Caco-2 (cell line): ENCODE measurements around the gene TMEM234. TPM values are rescaled to one million over a fixed set of nuclear protein-coding genes. Genes with fewer than 3 reads are reported as not detected.

Source experiments
- BruUV-seq: library from RNA; stranded (reverse); fragments of 400-500 nt; replicated peaks from 2 replicates; lab custom pipeline; 2021; lab: Mats Ljungman, UMichigan
- CTCF ChIA-PET: fragments of 300-600 bp; sonication (Branson Sonifier 250); formaldehyde crosslinking; loops from one replicate; lab custom pipeline; 2022; ENCODE audit warnings: antibody characterized with exemption; lab: Charles Lee
- POLR2A ChIA-PET: fragments of 300-600 bp; sonication (Branson Sonifier 250); formaldehyde crosslinking; loops from one replicate; lab custom pipeline; 2022; ENCODE audit warnings: antibody characterized with exemption; lab: Charles Lee
- DNase-seq, 2 experiments: peaks; one replicate each; pipeline versions ENCODE4 v3.0.0 to v3.0.0-alpha.2; 2020 to 2022
- H3K27me3 ChIP-seq: replicated peaks from 2 replicates; pipeline ENCODE4 v1.6.0; 2011; ENCODE audit warnings: low read length; ENCODE audit not compliant: control insufficient read depth, insufficient read depth
- H3K36me3 ChIP-seq: 2 replicates; pipeline ENCODE4 v1.5.1; 2011; ENCODE audit warnings: low read length; ENCODE audit not compliant: control insufficient read depth, insufficient read depth
- H3K4me1 ChIP-seq: fragments of 250-450 bp; sonication (Bioruptor Pico); 2 replicates; pipeline ENCODE4 v1.5.1; 2020; ENCODE audit warnings: mild to moderate bottlenecking
- H3K4me3 ChIP-seq: 2 replicates; pipeline ENCODE4 v1.5.1; 2011; ENCODE audit warnings: low read depth, mild to moderate bottlenecking, control low read depth, low read length
- H3K9me3 ChIP-seq: fragments of 250-450 bp; sonication (Bioruptor Pico); 2 replicates; pipeline ENCODE4 v1.5.1; 2020; ENCODE audit warnings: mild to moderate bottlenecking, moderate library complexity
- H3K27ac Mint-ChIP-seq: one replicate; pipeline ENCODE4 v1.8.0; 2022; ENCODE audit warnings: mixed read lengths; ENCODE audit not compliant: unreplicated experiment
- H3K27me3 Mint-ChIP-seq: one replicate; pipeline ENCODE4 v1.8.0; 2022; ENCODE audit warnings: mixed read lengths; ENCODE audit not compliant: insufficient read depth, unreplicated experiment
- H3K36me3 Mint-ChIP-seq: one replicate; pipeline ENCODE4 v1.8.0; 2022; ENCODE audit warnings: mild to moderate bottlenecking, mixed read lengths; ENCODE audit not compliant: insufficient read depth, unreplicated experiment
- H3K4me1 Mint-ChIP-seq: one replicate; pipeline ENCODE4 v1.8.0; 2022; ENCODE audit warnings: low read depth, mixed read lengths; ENCODE audit not compliant: unreplicated experiment
- H3K4me3 Mint-ChIP-seq: one replicate; pipeline ENCODE4 v1.8.0; 2022; ENCODE audit warnings: mild to moderate bottlenecking, moderate library complexity, mixed read lengths; ENCODE audit not compliant: unreplicated experiment
- H3K9me3 Mint-ChIP-seq: one replicate; pipeline ENCODE4 v1.8.0; 2022; ENCODE audit warnings: mixed read lengths; ENCODE audit not compliant: unreplicated experiment
- CTCF ChIP-seq, 2 experiments: fragments of 200-600 bp in 1 of 2; IDR thresholded peaks; 1 replicate in 1 of 2; 2 replicates in 1 of 2; pipeline versions ENCODE4 v1.5.1 to v1.8.0; 2011 to 2022; ENCODE audit warnings: antibody characterized with exemption in 1 of 2, control low read depth in 1 of 2, inconsistent platforms in 1 of 2, low read depth in 1 of 2, low read length in 1 of 2, mild to moderate bottlenecking in 1 of 2, moderate library complexity in 1 of 2; ENCODE audit not compliant: insufficient read depth in 1 of 2, severe bottlenecking in 1 of 2, unreplicated experiment in 1 of 2
- intact Hi-C: fragments of 100-400 bp; cut with micrococcal nuclease; formaldehyde crosslinking; loops from one replicate; pipeline ENCODE4 v1.10.0; 2022; ENCODE audit not compliant: unreplicated experiment
- total RNA-seq: library from RNA; stranded (reverse); gene quantifications from 2 replicates; pipeline ENCODE4 v1.2.3, GENCODE V29; 2022

Gene TMEM234
- total RNA-seq, 1 experiment from 2014 or later, result 11.5 TPM

- ChIA-PET CTCF (interaction anchor here (0.6 to 1.4 kb wide), 3 partner anchors 14 to 25 kb away, joined by 3 to 4 read pairs (median 3); no protein-coding TSS in a partner anchor), POLR2A (interaction anchor here (1.1 to 1.2 kb wide), 2 partner anchors 22 to 93 kb away, joined by 3 to 4 read pairs; partner anchors contain the start of genes KPNA6 and TXLNA)
- peak overlapping the region; percentile 64 for H3K27ac Mint-ChIP-seq
- no peaks in the 10 kb centered on the region for H3K9me3 ChIP-seq
- no peaks in the 10 kb centered on the region for H3K27me3 Mint-ChIP-seq
- peak overlapping the region; percentile 60 for H3K4me3 ChIP-seq
- peak overlapping the region; percentile 80 for H3K4me3 Mint-ChIP-seq
- H3K9me3 Mint-ChIP-seq, result no peaks in the 10 kb centered on the region
- DNase-seq, result no peak
- peak in 1 of 2 experiments; percentile 16 for TF ChIP-seq CTCF (IDR thresholded peaks at IDR 0.05; ENCODE audit: insufficient read depth in 1 of 2, low read depth in 1 of 2, low read length in 1 of 2, severe bottlenecking in 1 of 2, unreplicated experiment in 1 of 2)
- no TSS peak for BruUV-seq
- peaks cover 4% of the 10 kb centered on the region; the same call in 1 of the 2 replicates for H3K4me1 ChIP-seq
- peaks cover 35% of the 10 kb centered on the region for H3K36me3 Mint-ChIP-seq
- H3K4me1 Mint-ChIP-seq, result no peaks in the 10 kb centered on the region
- no peaks in the 10 kb centered on the region for H3K36me3 ChIP-seq
- intact Hi-C loops, result no loop called here
- no peaks in the 10 kb centered on the region for H3K27me3 ChIP-seq
Measured at GRCh38 chr1:32201011-32201855, 20.9 kb downstream of the TMEM234 start.

GRCh38 chr1:32200226-32201010 is 21.7 kb downstream of the TMEM234 start, which contains the start of gene CCDC28B:
Gene CCDC28B (plus strand): TSS chr1:32200595. CDS start chr1:32201936, 1,341 bp downstream.
- Mint-ChIP-seq H3K4me3 (peak within 1 kb of the TSS; percentile 80), H3K27me3 (no peaks in the 10 kb centered on the region), H3K36me3 (peaks cover 30% of the 10 kb centered on the region), H3K27ac (peak within 1 kb of the TSS; percentile 68), H3K9me3 (no peaks in the 10 kb centered on the region), H3K4me1 (no peaks in the 10 kb centered on the region)
- POLR2A ChIA-PET, result interaction anchor here (0.6 to 1.2 kb wide), 3 partner anchors 9 to 93 kb away, joined by 3 to 4 read pairs (median 3); partner anchors contain the start of genes KPNA6 and TXLNA
- Histone ChIP-seq H3K4me3 (peak within 1 kb of the TSS; percentile 60), H3K27me3 (no peaks in the 10 kb centered on the region), H3K9me3 (no peaks in the 10 kb centered on the region), H3K4me1 (peaks cover 4% of the 10 kb centered on the region; the same call in 1 of the 2 replicates), H3K36me3 (no peaks in the 10 kb centered on the region)
- CTCF ChIA-PET, result interaction anchor here (0.6 to 1.4 kb wide), 5 partner anchors 15 to 187 kb away, joined by 3 to 6 read pairs (median 4); no protein-coding TSS in a partner anchor
- DNase-seq, result peak; percentile 37 to 40
- BruUV-seq, result no TSS peak
- intact Hi-C loops, result no loop called here
- no peak for TF ChIP-seq CTCF (IDR thresholded peaks at IDR 0.05; ENCODE audit: insufficient read depth in 1 of 2, low read depth in 1 of 2, low read length in 1 of 2, severe bottlenecking in 1 of 2, unreplicated experiment in 1 of 2)
